ENCODE measurements around the gene OLIG1. TPM values are rescaled to one million over a fixed set of nuclear protein-coding genes. Genes with fewer than 3 reads are reported as not detected.

Gene OLIG1
- total and polyA plus RNA-seq, 2 of the 8 experiments (the other 6 are each of a cell fraction or from before 2014, with no cell fraction given): 0.65 to 1.2 TPM

- Histone ChIP-seq H2BK12ac (ENCODE audit: low read depth, low read length) (no peak overlapping the region), H3K79me1 (ENCODE audit: low read depth, low read length) (no peaks in the 10 kb centered on the region), H3K79me2 (ENCODE audit: control insufficient read depth in 1 of 2, insufficient read depth in 2 of 2, low read length in 2 of 2) (no peaks in the 10 kb centered on the region), H4K8ac (ENCODE audit: extremely low read depth, insufficient read depth, low read length) (no peak overlapping the region), H2AFZ (ENCODE audit: low read length) (no peak overlapping the region), H3K23ac (ENCODE audit: insufficient read length) (no peak overlapping the region), H3K36me3 (ENCODE audit: control insufficient read depth in 2 of 4, insufficient read depth in 4 of 4, low read length in 3 of 4) (no peaks in the 10 kb centered on the region), H3K9me3 (ENCODE audit: insufficient read depth in 2 of 2, low read depth in 1 of 2, low read length in 1 of 2) (no peaks in the 10 kb centered on the region), H2BK120ac (replicated peaks; ENCODE audit: low read depth, low read length) (no peak overlapping the region), H2BK5ac (ENCODE audit: low read depth, low read length) (no peak overlapping the region), H3K4me1 (replicated peaks in 1 of 4; ENCODE audit: control insufficient read depth in 3 of 4, insufficient read depth in 4 of 4, low read length in 3 of 4) (no peaks in the 10 kb centered on the region), H3K56ac (replicated peaks; ENCODE audit: insufficient read length, low read depth, low read length) (no peak overlapping the region), H4K5ac (ENCODE audit: insufficient read length, low read depth, low read length) (no peak overlapping the region), H3K14ac (ENCODE audit: insufficient read length) (no peak overlapping the region), H3K27ac (ENCODE audit: low read depth, low read length) (no peak overlapping the region), H3K4ac (replicated peaks; ENCODE audit: insufficient read length, low read depth, low read length) (no peak overlapping the region), H2BK20ac (ENCODE audit: low read length) (no peak overlapping the region), H2BK15ac (ENCODE audit: low read length) (no peak overlapping the region), H2AK5ac (ENCODE audit: low read depth, low read length) (no peak overlapping the region), H3K27me3 (replicated peaks in 1 of 4; ENCODE audit: control insufficient read depth in 3 of 4, extremely low read depth in 1 of 4, insufficient read depth in 3 of 4, low read length in 3 of 4) (peaks cover 0 to 2% (median under 1%) of the 10 kb centered on the region in 4 experiments; a peak in 3 of 7 replicates), H4K20me1 (replicated peaks in 1 of 2; ENCODE audit: control insufficient read depth in 1 of 2, insufficient read depth in 2 of 2, low read length in 2 of 2) (no peaks in the 10 kb centered on the region), H3K18ac (ENCODE audit: extremely low read depth, low read length) (no peak overlapping the region), H4K91ac (replicated peaks; ENCODE audit: insufficient read length, low read length) (no peak overlapping the region), H3K4me2 (ENCODE audit: insufficient read depth in 1 of 2, low read depth in 2 of 2, low read length in 2 of 2) (no peak overlapping the region), H3K9ac (replicated peaks in 1 of 4; ENCODE audit: extremely low read depth in 1 of 4, low read depth in 3 of 4, low read length in 3 of 4) (no peak overlapping the region), H3K23me2 (ENCODE audit: low read depth, low read length) (no peaks in the 10 kb centered on the region), H3K4me3 (ENCODE audit: extremely low read depth in 1 of 4, insufficient read depth in 2 of 4, low read depth in 3 of 4, low read length in 4 of 4) (no peak overlapping the region)
- FAIRE-seq: no peak
- DNase-seq (ENCODE audit: low read depth in 1 of 2, low spot score in 2 of 2): no peak
- ChIA-PET CTCF (ENCODE audit: partially characterized antibody) (interaction anchor here (0.6 to 1.9 kb wide), 5 partner anchors 9 to 73 kb away, joined by 3 to 4 read pairs (median 3); partner anchors contain the start of gene OLIG2), POLR2A (ENCODE audit: partially characterized antibody) (no interaction called here)
- TF ChIP-seq RFX5 (IDR thresholded peaks at IDR 0.05; ENCODE audit: borderline replicate concordance, low read depth, low read length) (no peak), NRF1 (IDR thresholded peaks at IDR 0.05; ENCODE audit: low read depth, low read length) (no peak), GABPA (IDR thresholded peaks at IDR 0.05; ENCODE audit: borderline replicate concordance, insufficient read depth, low read length) (no peak), SIN3A (conservative IDR thresholded peaks at IDR 0.05 in 1 of 2, IDR thresholded peaks at IDR 0.05 in 1 of 2; ENCODE audit: low read depth in 1 of 2, low read length in 2 of 2) (no peak), RAD21 (IDR thresholded peaks at IDR 0.05 in 1 of 2, conservative IDR thresholded peaks at IDR 0.05 in 1 of 2; ENCODE audit: low read depth in 2 of 2, low read length in 2 of 2) (no peak), TBP (IDR thresholded peaks at IDR 0.05; ENCODE audit: low read depth, low read length) (no peak), JUN (IDR thresholded peaks at IDR 0.05; ENCODE audit: low read depth, low read length) (no peak)
Observed at GRCh38 chr21:33053951-33054350, 16.0 kb upstream of the OLIG1 start.

All from H1 (cell line).